H1 (cell line): ENCODE results near the gene C2CD3. TPM values are rescaled to one million over a fixed set of nuclear protein-coding genes. Genes with fewer than 3 reads are reported as not detected.

Source experiments
- CTCF ChIA-PET: fragments of 300-600 bp; sonication (Branson Sonifier 250); formaldehyde crosslinking; loops from one replicate; lab custom pipeline; 2021; ENCODE audit not compliant: partially characterized antibody; lab: Charles Lee
- POLR2A ChIA-PET: fragments of 300-600 bp; sonication (Branson Sonifier 250); formaldehyde crosslinking; loops from one replicate; lab custom pipeline; 2021; ENCODE audit warnings: inconsistent platforms; ENCODE audit not compliant: partially characterized antibody; lab: Charles Lee
- DNase-seq, 2 experiments: peaks; one replicate each; pipeline versions ENCODE4 v3.0.0 to v3.0.0-alpha.2; 2010 to 2022; ENCODE audit warnings: low spot score in 2 of 2, low read depth in 1 of 2, mixed read lengths in 1 of 2
- FAIRE-seq: peaks from 2 replicates; lab custom pipeline; 2011; peaks lifted over from hg19 to GRCh38; lab: Jason Lieb, UNC
- H2AFZ ChIP-seq: 2 replicates; pipeline ENCODE4 v1.8.1; 2012; ENCODE audit warnings: low read length, inconsistent platforms
- H2AK5ac ChIP-seq: 2 replicates; pipeline ENCODE4 v1.6.1; 2013; ENCODE audit warnings: low read depth, low read length
- H2BK120ac ChIP-seq: replicated peaks from 2 replicates; pipeline ENCODE3; 2013; ENCODE audit warnings: low read depth, low read length, inconsistent platforms
- H2BK12ac ChIP-seq: 2 replicates; pipeline ENCODE4 v1.6.1; 2013; ENCODE audit warnings: low read depth, low read length
- H2BK15ac ChIP-seq: 2 replicates; pipeline ENCODE4 v1.6.1; 2013; ENCODE audit warnings: low read length
- H2BK20ac ChIP-seq: 2 replicates; pipeline ENCODE4 v1.6.1; 2013; ENCODE audit warnings: low read length
- H2BK5ac ChIP-seq: 2 replicates; pipeline ENCODE4 v1.6.1; 2013; ENCODE audit warnings: low read depth, low read length
- H3K14ac ChIP-seq: 2 replicates; pipeline ENCODE4 v1.6.1; 2013; ENCODE audit warnings: inconsistent platforms; ENCODE audit not compliant: insufficient read length
- H3K18ac ChIP-seq: 2 replicates; pipeline ENCODE4 v1.6.1; 2013; ENCODE audit warnings: low read length; ENCODE audit errors: extremely low read depth
- H3K23ac ChIP-seq: 2 replicates; pipeline ENCODE4 v1.6.1; 2013; ENCODE audit warnings: inconsistent platforms; ENCODE audit not compliant: insufficient read length
- H3K23me2 ChIP-seq: 2 replicates; pipeline ENCODE4 v1.6.1; 2013; ENCODE audit warnings: low read depth, low read length
- H3K27ac ChIP-seq: 2 replicates; pipeline ENCODE4 v1.6.1; 2011; ENCODE audit warnings: low read depth, low read length, inconsistent platforms
- H3K27me3 ChIP-seq, 4 experiments: replicated peaks in 1 of 4; 1 replicate in 1 of 4; 2 replicates in 3 of 4; pipeline versions ENCODE4 v1.6.1 to v1.8.1; 2011 to 2013; ENCODE audit warnings: low read length in 3 of 4, mild to moderate bottlenecking in 3 of 4, inconsistent platforms in 2 of 4, mixed read lengths in 2 of 4, moderate library complexity in 1 of 4; ENCODE audit not compliant: control insufficient read depth in 3 of 4, insufficient read depth in 3 of 4; ENCODE audit errors: extremely low read depth in 1 of 4
- H3K36me3 ChIP-seq, 4 experiments: 2 replicates each; pipeline versions ENCODE4 v1.6.1 to v1.8.1; 2011 to 2013; ENCODE audit warnings: mild to moderate bottlenecking in 4 of 4, low read length in 3 of 4, moderate library complexity in 2 of 4, control low read depth in 1 of 4, inconsistent platforms in 1 of 4; ENCODE audit not compliant: insufficient read depth in 4 of 4, control insufficient read depth in 2 of 4
- H3K4ac ChIP-seq: replicated peaks from 2 replicates; pipeline ENCODE3; 2013; ENCODE audit warnings: low read length, low read depth, mixed read lengths, inconsistent platforms; ENCODE audit not compliant: insufficient read length
- H3K4me1 ChIP-seq, 4 experiments: replicated peaks in 1 of 4; 1 replicate in 1 of 4; 2 replicates in 3 of 4; pipeline versions ENCODE4 v1.6.1 to v1.8.1; 2011 to 2013; ENCODE audit warnings: low read length in 3 of 4, inconsistent platforms in 2 of 4, mixed read lengths in 1 of 4; ENCODE audit not compliant: insufficient read depth in 4 of 4, control insufficient read depth in 3 of 4
- H3K4me2 ChIP-seq, 2 experiments: 2 replicates each; pipeline versions ENCODE4 v1.6.1 to v1.8.1; 2011 to 2013; ENCODE audit warnings: low read depth in 2 of 2, low read length in 2 of 2, control low read depth in 1 of 2, inconsistent platforms in 1 of 2, mild to moderate bottlenecking in 1 of 2; ENCODE audit not compliant: insufficient read depth in 1 of 2
- H3K4me3 ChIP-seq, 4 experiments: fragments of 200-600, 300-600 bp in 1 of 4; sonication (generic), shearing (Covaris generic), sonication (Bioruptor Twin) in 1 of 4; 2 replicates each; pipeline versions ENCODE4 v1.5.1 to v1.8.1; 2011 to 2016; ENCODE audit warnings: low read length in 4 of 4, low read depth in 3 of 4, control low read depth in 2 of 4, inconsistent platforms in 2 of 4, mild to moderate bottlenecking in 2 of 4, mixed read lengths in 1 of 4, moderate library complexity in 1 of 4; ENCODE audit not compliant: insufficient read depth in 2 of 4; ENCODE audit errors: extremely low read depth in 1 of 4
- H3K56ac ChIP-seq: replicated peaks from 2 replicates; pipeline ENCODE3; 2013; ENCODE audit warnings: low read depth, mild to moderate bottlenecking, mixed read lengths, low read length, inconsistent platforms; ENCODE audit not compliant: insufficient read length
- H3K79me1 ChIP-seq: 2 replicates; pipeline ENCODE4 v1.6.1; 2013; ENCODE audit warnings: low read depth, low read length, control low read depth
- H3K79me2 ChIP-seq, 2 experiments: 2 replicates each; pipeline versions ENCODE4 v1.6.1 to v1.8.1; 2012 to 2013; ENCODE audit warnings: low read length in 2 of 2, mild to moderate bottlenecking in 2 of 2, inconsistent platforms in 1 of 2; ENCODE audit not compliant: insufficient read depth in 2 of 2, control insufficient read depth in 1 of 2
- H3K9ac ChIP-seq, 4 experiments: replicated peaks in 1 of 4; 1 replicate in 1 of 4; 2 replicates in 3 of 4; pipeline versions ENCODE4 v1.6.1 to v1.8.1; 2011 to 2013; ENCODE audit warnings: low read depth in 3 of 4, low read length in 3 of 4, control low read depth in 2 of 4, mild to moderate bottlenecking in 2 of 4, moderate library complexity in 2 of 4, inconsistent platforms in 1 of 4; ENCODE audit errors: extremely low read depth in 1 of 4
- H3K9me3 ChIP-seq, 2 experiments: 2 replicates each; pipeline versions ENCODE4 v1.6.1 to v1.8.1; 2012 to 2013; ENCODE audit warnings: mild to moderate bottlenecking in 2 of 2, moderate library complexity in 2 of 2, control low read depth in 1 of 2, inconsistent platforms in 1 of 2, low read depth in 1 of 2, low read length in 1 of 2, mixed read lengths in 1 of 2; ENCODE audit not compliant: insufficient read depth in 2 of 2
- H4K20me1 ChIP-seq, 2 experiments: replicated peaks in 1 of 2; 2 replicates each; pipeline versions ENCODE3 to v1.8.1; 2011 to 2013; ENCODE audit warnings: inconsistent platforms in 2 of 2, low read length in 2 of 2, mild to moderate bottlenecking in 1 of 2; ENCODE audit not compliant: insufficient read depth in 2 of 2, control insufficient read depth in 1 of 2
- H4K5ac ChIP-seq: 2 replicates; pipeline ENCODE4 v1.6.1; 2013; ENCODE audit warnings: low read length, low read depth, mixed read lengths, inconsistent platforms; ENCODE audit not compliant: insufficient read length
- H4K8ac ChIP-seq: 2 replicates; pipeline ENCODE4 v1.8.0; 2013; ENCODE audit warnings: mild to moderate bottlenecking, moderate library complexity, low read length, inconsistent platforms; ENCODE audit not compliant: insufficient read depth; ENCODE audit errors: extremely low read depth
- H4K91ac ChIP-seq: replicated peaks from 2 replicates; pipeline ENCODE3; 2013; ENCODE audit warnings: low read length, mixed read lengths, inconsistent platforms; ENCODE audit not compliant: insufficient read length
- CBX5 ChIP-seq: fragments of 300-800, 300-1000 bp; sonication (generic); IDR thresholded peaks from 2 replicates; pipeline ENCODE4 v1.7.1; 2016; ENCODE audit warnings: antibody characterized with exemption, low read length, low read depth
- CHD2 ChIP-seq: IDR thresholded peaks from 2 replicates; pipeline ENCODE4 v1.6.1; 2012; ENCODE audit warnings: low read length, improper control_type of control experiment
- RAD21 ChIP-seq, 2 experiments: IDR thresholded peaks in 1 of 2; conservative IDR thresholded peaks in 1 of 2; 2 replicates each; pipeline ENCODE4 v1.6.1; 2011; ENCODE audit warnings: low read depth in 2 of 2, low read length in 2 of 2, improper control_type of control experiment in 1 of 2, inconsistent platforms in 1 of 2, mild to moderate bottlenecking in 1 of 2, moderate library complexity in 1 of 2
- RFX5 ChIP-seq: IDR thresholded peaks from 2 replicates; pipeline ENCODE4 v1.6.1; 2011; ENCODE audit warnings: low read depth, low read length, improper control_type of control experiment, borderline replicate concordance
- RNF2 ChIP-seq: fragments of 200-900, 300-1000 bp; sonication (generic); IDR thresholded peaks from 2 replicates; pipeline ENCODE4 v1.7.1; 2016; ENCODE audit warnings: borderline replicate concordance, low read depth, mild to moderate bottlenecking, antibody characterized with exemption, low read length; ENCODE audit not compliant: poor library complexity, severe bottlenecking; ENCODE audit errors: missing control alignments
- SAP30 ChIP-seq: fragments of 300-600 bp; sonication (generic); IDR thresholded peaks from 2 replicates; pipeline ENCODE4 v1.7.1; 2012; ENCODE audit warnings: low read length, moderate library complexity, mild to moderate bottlenecking, inconsistent platforms; ENCODE audit not compliant: insufficient read depth, insufficient replicate concordance
- SIN3A ChIP-seq, 2 experiments: IDR thresholded peaks in 1 of 2; conservative IDR thresholded peaks in 1 of 2; 2 replicates each; pipeline ENCODE4 v1.6.1; 2011 to 2012; ENCODE audit warnings: low read length in 2 of 2, improper control_type of control experiment in 1 of 2, low read depth in 1 of 2, mild to moderate bottlenecking in 1 of 2
- SP1 ChIP-seq: IDR thresholded peaks from 2 replicates; pipeline ENCODE4 v1.6.1; 2011; ENCODE audit warnings: low read depth, low read length
- WGBS, 2 experiments: shearing (Covaris generic) in 1 of 2; methylation state at CpG; one replicate each; pipeline versions ENCODE4 v1.1.6 to v1.1.7; 2013 to 2015; ENCODE audit warnings: low lambda C conversion rate in 2 of 2, mixed read lengths in 2 of 2, inconsistent platforms in 1 of 2, low coverage in 1 of 2, missing lambda C conversion rate in 1 of 2; ENCODE audit not compliant: insufficient replicate concordance in 2 of 2, insufficient coverage in 1 of 2, insufficient read length in 1 of 2; ENCODE audit errors: extremely low coverage in 1 of 2, missing lambda C conversion rate in 1 of 2; 5-methylcytosine and 5-hydroxymethylcytosine counted together
- polyA plus RNA-seq, 7 experiments: library from polyadenylated mRNA; depleted of rRNA in 3 of 7; stranded (reverse) in 5 of 7; unstranded in 2 of 7; fragments of >200 nt in 5 of 7; fragments of 200-250 nt in 2 of 7; gene quantifications; 1 replicate in 5 of 7; 2 replicates in 1 of 7; 4 replicates in 1 of 7; pipeline versions ENCODE4 v1.2.1 to v1.2.3, GENCODE V29; 2011 to 2013; ENCODE audit warnings: missing spikeins in 2 of 7, mixed read lengths in 2 of 7
- total RNA-seq: library from RNA; stranded (reverse); fragmentation: NEBNext Ultra II Directional; extraction: Animal tissue kit (Norgen Biotek cat#: 25700); gene quantifications from 2 replicates; pipeline ENCODE4 v1.2.1, GENCODE V29; 2021
- TF ChIP-seq, protein P1 (sequence below): IDR thresholded peaks from 2 replicates; pipeline ENCODE4 v1.6.1; 2012; ENCODE audit warnings: inconsistent platforms

Gene C2CD3
- total and polyA plus RNA-seq, 2 of the 8 experiments (the other 6 are each of a cell fraction or from before 2014, with no cell fraction given): 11.0 to 29.1 TPM

- Histone ChIP-seq H4K20me1 (no peaks in the 10 kb centered on the region), H2BK5ac (no peak overlapping the region), H3K36me3 (peaks cover 0 to 32% (median 6%) of the 10 kb centered on the region in 4 experiments; a peak in 5 of 8 replicates), H2BK15ac (no peak overlapping the region), H3K9ac (no peak overlapping the region), H3K4me2 (no peak overlapping the region), H2BK120ac (no peak overlapping the region), H4K8ac (no peak overlapping the region), H3K4me3 (no peak overlapping the region), H3K79me2 (no peaks in the 10 kb centered on the region), H3K9me3 (no peaks in the 10 kb centered on the region), H3K56ac (no peak overlapping the region), H3K4me1 (peaks cover 0 to 14% (median 7%) of the 10 kb centered on the region in 4 experiments; a peak in 6 of 7 replicates), H3K27ac (no peak overlapping the region), H3K14ac (no peak overlapping the region), H4K5ac (no peak overlapping the region), H3K18ac (no peak overlapping the region), H2AK5ac (no peak overlapping the region), H4K91ac (no peak overlapping the region), H3K23me2 (no peaks in the 10 kb centered on the region), H2BK12ac (no peak overlapping the region; the same call in 1 of the 2 replicates), H3K4ac (no peak overlapping the region), H2AFZ (no peak overlapping the region), H3K79me1 (no peaks in the 10 kb centered on the region; the same call in 1 of the 2 replicates), H3K23ac (no peak overlapping the region), H3K27me3 (no peaks in the 10 kb centered on the region), H2BK20ac (no peak overlapping the region)
- WGBS, 2 experiments: 82% methylated on average over 2 of the region's 2 CpGs; no CpG with 5 or more reads in 1 of the 2 experiments
- DNase-seq: no peak
- ChIA-PET POLR2A (interaction anchor here (0.8 to 1.2 kb wide), 3 partner anchors 9 to 11 kb away, joined by 3 to 4 read pairs (median 3); no protein-coding TSS in a partner anchor), CTCF (no interaction called here)
- no peak for FAIRE-seq
- no peak for TF ChIP-seq CHD2
- TF ChIP-seq SAP30: no peak
- TF ChIP-seq CBX5: no peak
- TF ChIP-seq SIN3A (conservative IDR thresholded peaks at IDR 0.05 in 1 of 2, IDR thresholded peaks at IDR 0.05 in 1 of 2; ENCODE audit: low read depth in 1 of 2, low read length in 2 of 2): no peak
- no peak for TF ChIP-seq SP1
- no peak for TF ChIP-seq RFX5
- TF ChIP-seq, protein P1, sequence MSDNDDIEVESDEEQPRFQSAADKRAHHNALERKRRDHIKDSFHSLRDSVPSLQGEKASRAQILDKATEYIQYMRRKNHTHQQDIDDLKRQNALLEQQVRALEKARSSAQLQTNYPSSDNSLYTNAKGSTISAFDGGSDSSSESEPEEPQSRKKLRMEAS: no peak
- TF ChIP-seq RNF2: no peak
- no peak for TF ChIP-seq RAD21 (IDR thresholded peaks at IDR 0.05 in 1 of 2, conservative IDR thresholded peaks at IDR 0.05 in 1 of 2; ENCODE audit: low read depth in 2 of 2, low read length in 2 of 2)
Measured at GRCh38 chr11:74138021-74138420, 32.8 kb downstream of the C2CD3 start.
